HG02623 (cell line): ENCODE measurements around the gene FKBP6.
"Not testable (repeated sequence)": the region's sequence is repeated elsewhere in the genome, so short reads cannot be mapped to it uniquely, and the experiment has no call there.

Experiments used
- ATAC-seq: cut with Tn5 transposase; IDR thresholded peaks from one replicate; pipeline ENCODE4 v1.9.1; 2021; ENCODE audit warnings: moderate library complexity; ENCODE audit not compliant: unreplicated experiment

FKBP6 gene, protein sequence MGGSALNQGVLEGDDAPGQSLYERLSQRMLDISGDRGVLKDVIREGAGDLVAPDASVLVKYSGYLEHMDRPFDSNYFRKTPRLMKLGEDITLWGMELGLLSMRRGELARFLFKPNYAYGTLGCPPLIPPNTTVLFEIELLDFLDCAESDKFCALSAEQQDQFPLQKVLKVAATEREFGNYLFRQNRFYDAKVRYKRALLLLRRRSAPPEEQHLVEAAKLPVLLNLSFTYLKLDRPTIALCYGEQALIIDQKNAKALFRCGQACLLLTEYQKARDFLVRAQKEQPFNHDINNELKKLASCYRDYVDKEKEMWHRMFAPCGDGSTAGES

DNA sequence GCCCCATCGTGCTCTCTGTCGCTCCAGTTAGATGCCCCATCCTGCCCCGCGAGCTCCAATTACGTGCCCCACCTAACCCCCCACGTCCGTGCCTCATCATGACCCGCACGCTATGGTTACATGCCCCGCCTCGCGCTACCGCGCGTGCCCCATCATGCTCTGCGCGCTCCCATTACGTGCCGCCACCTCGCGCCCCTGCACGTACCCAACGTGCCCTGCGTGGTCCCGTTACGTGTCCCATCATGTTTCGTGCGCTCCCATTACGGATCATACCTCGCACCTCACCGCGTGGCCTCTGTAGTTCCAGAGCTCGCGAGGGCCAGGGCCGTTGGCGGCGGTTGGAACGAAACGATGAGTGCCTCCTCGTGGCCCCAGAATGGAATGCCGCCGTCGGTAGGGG lies at the start of gene FKBP6, which contains the start of gene TRIM50:
FKBP6 (plus strand) TSS at position 240 of the 400 bp plus-strand sequence. CDS start 268 bp downstream, outside the sequence.
TRIM50 (minus strand) TSS at position 161 of the 400 bp plus-strand sequence. CDS start 3,295 bp downstream, outside the sequence.
- not testable (repeated sequence) for ATAC-seq

DNA sequence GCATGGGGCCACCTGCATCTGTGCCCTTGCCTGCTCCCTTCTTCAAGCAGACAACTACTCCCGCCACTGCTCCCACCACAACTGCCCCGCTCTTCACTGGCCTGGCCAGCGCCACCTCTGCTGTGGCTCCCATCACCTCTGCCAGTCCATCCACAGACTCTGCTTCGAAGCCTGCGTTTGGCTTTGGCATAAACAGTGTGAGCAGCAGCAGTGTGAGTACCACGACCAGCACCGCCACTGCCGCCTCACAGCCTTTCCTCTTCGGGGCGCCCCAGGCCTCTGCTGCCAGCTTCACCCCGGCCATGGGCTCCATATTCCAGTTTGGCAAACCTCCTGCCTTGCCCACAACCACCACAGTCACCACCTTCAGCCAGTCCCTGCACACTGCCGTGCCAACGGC lies 30.7 kb upstream of the FKBP6 start:
- not testable (repeated sequence) for ATAC-seq

DNA sequence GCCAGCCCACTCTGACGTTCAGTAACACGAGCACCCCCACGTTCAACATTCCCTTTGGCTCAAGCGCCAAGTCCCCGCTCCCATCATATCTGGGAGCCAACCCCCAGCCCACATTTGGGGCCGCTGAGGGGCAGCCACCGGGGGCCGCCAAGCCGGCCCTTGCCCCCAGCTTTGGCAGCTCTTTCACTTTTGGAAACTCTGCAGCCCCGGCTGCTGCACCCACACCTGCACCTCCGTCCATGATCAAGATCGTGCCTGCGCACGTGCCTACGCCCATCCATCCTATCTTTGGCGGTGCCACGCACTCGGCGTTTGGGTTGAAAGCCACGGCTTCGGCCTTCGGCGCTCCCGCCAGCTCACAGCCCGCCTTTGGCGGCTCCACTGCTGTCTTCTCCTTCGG lies 30.3 kb upstream of the FKBP6 start:
- not testable (repeated sequence) for ATAC-seq

DNA sequence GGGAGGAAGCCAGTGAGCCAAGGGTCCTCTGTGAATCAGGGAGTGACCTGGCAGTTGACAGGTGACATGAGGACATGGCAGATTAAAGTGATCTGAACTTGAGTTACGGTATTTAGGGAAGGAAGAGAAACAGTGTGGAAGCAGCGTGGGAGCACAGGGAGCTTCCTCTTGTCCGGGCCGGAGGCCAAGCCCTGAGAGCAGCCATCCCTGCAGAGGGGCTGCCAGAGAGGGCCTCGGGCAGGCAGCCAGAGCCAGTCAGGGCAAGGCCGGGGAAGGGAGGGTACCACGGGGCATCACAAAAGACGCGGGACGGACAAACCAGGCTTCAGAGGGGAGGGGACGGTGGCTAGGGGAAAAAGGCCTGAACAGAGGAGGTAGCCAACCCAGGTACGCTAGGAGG lies 28.1 kb upstream of the FKBP6 start:
- ATAC-seq, result not testable (repeated sequence)

DNA sequence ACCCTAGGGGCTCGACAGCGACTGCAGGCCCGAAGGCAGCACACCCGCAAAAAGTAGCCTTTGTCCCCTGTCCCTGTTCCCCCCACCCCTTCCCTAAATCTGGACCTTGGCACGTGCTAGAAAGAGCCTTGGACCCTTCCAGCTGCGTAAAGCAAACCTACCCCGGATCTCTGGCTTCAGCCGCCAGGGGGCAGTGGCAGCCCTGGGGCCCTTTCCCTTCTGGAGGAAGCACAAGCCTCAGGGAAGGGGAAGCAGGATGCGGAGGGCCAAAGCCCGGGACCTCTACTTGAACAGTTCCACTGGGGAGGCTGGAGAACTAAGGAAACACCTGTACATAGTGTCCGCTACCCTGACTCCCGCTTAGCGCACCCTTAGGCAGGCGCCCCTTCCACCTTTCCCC lies 26.9 kb upstream of the FKBP6 start:
- not testable (repeated sequence) for ATAC-seq

DNA sequence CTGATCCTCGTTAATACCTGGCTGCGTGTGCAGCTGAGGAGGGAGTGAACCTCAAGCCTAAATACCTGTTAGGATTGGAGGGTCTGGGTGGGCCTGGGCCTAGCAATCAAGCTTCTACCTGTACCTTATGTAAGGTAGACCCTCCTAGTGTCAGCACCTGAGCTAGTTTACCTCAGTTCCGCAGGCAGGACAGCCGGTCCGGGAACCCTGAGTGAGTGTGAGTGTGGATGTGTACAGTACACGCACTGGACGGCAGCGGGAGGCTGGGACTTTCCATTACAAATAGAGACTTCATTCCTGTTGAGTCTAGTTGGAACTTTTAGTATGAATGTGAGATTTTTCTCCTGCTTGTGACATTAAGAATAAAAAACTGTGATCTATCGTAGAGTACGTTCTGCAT lies 25.1 kb upstream of the FKBP6 start:
- ATAC-seq, result not testable (repeated sequence)

DNA sequence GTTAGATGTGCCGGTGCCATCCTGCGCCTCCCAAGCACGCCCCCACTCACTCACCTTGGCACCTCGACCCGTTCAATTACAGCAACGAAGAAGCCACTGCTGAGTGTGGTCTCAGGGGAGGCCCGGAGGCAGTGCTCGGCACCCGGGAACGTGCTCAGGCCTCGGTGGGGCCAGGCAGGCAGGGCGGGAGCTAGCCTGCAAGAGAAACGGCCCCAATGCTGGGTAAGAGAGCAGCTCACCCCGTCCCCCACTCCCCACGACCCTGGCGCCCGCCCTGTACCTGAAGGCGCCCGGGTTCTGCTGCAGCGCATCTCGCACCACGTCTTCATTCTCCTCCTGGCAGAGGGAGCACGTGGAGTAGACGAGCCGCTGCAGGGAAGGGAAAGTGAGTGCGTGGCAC lies 24.4 kb upstream of the FKBP6 start:
- ATAC-seq, result no peak

DNA sequence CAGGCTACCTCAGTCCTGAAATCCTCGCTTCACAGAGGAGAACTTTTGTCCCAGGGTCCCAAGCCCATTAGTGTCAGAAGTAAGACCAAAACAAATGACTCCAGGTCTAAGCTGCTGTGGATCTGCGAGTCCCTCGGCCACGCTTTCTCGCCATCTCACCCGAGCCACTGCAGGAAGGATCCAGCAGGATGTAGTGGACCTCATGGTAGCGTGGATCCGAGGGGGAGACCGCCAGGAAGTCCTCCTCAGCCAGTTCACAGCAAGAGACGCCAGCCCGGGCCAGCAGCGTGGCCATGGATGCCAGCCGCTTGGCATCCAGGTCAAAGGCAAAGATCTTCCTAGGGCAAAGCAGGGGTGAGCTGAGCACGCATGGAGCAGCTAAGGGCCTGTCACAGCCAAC lies 23.9 kb upstream of the FKBP6 start:
- ATAC-seq, result no peak

DNA sequence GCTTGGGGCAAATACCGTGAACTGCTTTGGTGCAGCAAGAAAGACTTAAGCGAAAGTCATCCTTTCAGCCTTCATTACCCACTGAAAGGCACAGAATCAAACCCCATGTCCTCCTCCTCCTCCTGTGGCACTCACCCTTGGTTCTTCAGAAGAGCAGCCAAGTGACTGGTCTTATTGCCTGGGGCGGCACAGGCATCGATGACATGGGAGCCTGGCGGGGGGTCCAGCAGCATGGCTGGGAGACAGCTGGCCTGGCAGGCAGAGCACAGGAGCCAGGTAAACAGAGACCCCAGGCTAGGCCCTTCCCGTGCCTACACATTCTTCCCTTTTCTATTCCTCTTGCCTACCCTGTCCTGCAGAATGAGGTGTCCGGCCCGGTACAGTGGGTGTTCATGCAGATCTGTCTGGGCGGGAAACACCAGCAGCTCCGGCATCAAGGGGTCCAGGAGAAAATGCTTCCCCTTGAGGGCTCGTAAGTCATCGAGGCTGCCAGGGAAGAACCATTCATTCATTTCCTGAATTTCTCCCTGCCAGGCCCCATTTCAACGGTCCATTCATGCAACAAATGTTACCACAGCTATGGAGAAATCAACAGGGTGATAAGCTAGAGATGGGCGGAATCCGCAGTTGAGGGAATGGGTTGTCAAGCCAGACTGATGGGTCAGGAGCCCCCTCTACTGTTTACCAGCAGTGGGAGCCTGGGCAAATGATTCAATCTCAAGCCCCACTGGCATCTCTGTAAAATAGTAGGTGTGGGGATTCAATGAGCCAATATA lies 23.2 kb upstream of the FKBP6 start:
- not testable (repeated sequence) for ATAC-seq

DNA sequence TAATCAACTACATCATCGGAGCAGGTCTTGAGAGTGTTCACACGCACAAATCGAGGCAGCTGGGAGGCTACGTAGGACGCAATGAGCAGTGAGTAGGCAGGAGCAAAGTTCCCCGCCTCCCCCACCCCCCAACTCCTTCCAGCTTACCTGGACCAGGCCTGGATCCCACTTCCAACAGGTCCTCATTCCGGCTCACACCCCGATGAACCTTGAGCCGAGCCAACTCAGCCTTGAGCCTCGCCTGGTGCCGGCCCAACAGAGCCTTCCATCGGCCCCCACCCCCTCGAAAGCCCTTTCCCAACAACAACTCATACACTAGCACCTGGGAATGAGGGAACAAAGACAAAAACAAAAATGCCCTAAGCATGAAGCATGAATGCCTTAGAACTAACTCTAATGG lies 20.5 kb upstream of the FKBP6 start:
- no peak for ATAC-seq

DNA sequence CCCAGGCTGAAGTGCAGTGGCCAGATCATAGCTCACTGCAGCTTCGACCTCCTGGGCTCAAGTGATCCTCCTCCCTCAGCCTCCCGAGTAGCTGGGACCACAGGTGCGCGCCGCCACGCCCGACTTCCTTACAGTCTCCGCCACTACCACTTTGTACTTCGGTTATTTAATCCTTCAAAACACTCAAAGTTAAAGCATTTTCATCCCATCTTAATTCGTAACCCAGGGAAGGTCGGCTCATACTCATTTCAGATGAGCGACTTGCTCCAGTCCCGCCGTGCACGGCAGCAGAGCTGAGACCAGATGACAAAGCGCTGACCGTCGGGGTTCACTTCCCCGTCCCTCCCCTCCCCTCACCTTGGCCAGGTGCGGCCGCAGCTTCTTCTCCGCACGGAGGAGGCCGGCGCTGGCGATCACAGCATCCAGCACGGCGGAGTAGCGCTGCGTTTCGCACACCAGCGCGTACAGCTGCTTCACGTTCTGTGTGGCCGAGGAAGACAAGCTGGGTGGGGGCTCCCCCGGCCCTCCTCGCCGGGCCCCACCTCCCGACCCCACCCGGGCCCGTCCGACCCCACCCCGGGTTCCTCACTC lies 19.8 kb upstream of the FKBP6 start:
- ATAC-seq, result peak; percentile 26

DNA sequence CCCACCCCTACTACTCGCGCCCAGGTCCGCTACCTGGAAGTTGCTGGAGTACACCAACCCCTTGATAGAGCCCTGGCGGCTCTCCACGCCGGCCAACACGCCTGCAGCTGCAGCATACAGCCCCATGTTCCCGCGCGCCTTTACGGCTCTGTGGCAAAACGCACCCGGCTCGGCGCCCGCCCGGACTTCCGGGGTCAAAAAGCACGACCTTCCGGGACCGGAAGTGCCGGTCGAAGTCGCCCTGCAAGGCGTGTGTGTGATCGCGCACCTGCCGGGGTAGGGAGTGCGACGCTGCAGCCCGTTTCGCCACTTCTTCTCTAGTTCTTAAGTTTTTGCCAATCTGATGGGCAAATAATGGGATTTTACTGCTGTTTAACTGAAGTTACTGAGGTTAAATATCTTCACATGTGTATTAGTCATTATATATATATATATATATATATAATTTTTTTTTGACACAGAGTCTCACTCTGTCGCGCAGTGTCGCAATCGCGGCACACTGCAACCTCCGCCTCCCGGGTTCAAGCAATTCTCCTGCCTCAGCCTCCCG lies 19.2 kb upstream of the FKBP6 start, which contains the start of gene NSUN5:
NSUN5 (minus strand) TSS at position 162 of the 550 bp plus-strand sequence; CDS start at position 126, 36 bp downstream.
- peak; percentile 84 for ATAC-seq

DNA sequence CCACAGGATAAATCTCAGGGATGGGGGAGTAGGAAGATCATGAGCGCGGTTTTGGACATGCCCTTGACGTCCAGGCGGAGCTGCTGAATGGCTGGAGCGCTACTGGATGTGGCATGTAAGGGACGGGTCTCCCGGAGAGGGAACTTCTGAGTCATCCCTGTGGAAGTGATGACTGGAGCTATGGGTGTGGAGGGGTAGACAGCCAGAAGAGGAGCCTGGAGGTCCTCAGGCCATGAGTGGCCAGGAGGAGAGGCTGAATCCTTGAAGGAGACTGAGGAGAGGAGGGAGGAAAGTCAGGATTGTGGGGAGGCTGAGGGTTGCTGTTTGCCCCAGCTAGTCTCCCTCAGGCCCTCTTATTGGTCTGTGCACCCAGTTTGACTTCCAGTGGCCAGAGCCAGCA lies 16.5 kb upstream of the FKBP6 start:
- not testable (repeated sequence) for ATAC-seq

DNA sequence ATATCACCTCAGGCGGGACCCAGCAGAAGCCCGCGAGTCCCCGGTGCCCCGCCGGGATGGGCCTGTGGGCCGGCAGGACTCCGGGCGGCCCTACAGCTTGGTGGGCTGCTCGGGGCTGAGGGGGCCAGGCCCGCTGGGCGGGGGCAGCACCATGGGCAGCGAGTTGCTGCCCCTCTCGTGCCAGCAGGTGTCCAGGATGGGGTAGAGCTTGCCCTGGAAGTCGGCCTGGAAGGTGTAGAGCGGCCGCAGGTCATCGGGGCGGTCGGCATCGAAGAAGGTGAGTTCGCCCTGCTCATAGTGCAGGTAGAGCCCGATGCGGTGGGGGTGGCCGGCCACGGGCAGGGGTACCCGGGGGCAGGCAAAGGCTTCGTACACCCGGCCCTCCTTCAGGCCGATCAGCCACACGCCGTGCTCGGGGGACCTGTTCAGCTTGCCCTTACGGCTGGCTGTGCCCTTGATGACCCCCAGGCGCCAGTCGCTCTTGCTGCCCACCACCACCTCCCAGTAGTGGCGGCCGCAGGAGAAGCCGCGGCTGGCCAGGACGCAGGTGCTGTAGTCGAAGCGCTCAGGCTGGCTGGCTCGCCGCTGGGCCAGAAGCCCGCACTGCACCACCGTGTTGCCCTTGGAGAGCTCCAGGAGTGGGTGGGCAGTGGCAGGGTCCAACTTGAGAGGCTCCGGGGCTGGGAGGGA lies 15.0 kb upstream of the FKBP6 start:
- no peak for ATAC-seq

DNA sequence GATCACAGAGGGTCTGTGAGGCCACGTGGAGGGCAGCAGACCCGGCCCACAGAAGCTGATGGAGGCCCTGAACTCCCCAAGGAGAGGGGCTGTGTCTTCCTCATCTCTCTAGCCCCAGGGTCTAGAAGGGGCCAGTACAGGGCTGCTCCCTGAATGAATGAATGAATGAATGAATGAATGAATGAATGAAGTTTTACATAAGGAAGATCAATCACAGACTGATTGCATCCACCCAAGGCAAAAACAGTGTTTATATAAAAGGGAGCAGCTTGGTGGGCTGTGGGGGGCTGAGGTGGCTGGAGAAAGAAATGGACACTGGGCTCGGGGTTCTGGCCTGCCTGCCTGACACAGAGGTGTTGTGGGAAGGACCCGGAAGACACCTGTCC lies 14.4 kb upstream of the FKBP6 start:
- ATAC-seq, result no peak

DNA sequence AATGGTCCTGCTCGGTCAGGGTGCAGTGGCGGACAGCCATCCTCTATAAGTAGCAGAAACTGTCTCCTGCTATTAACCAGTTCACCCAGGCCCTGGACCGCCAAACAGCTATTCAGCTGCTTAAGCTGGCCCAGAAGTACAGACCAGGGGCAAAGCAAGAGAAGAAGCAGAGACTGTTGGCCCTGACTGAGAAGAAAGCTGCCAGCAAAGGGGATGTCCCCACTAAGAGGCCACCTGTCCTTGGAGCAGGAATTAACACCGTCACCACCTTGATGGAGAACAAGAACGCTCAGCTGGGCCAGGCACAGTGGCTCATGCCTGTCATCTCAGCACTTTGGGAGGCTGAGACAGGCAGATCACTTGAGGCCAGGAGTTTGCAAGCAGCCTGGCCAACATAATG lies 13.7 kb upstream of the FKBP6 start:
- ATAC-seq, result no peak

DNA sequence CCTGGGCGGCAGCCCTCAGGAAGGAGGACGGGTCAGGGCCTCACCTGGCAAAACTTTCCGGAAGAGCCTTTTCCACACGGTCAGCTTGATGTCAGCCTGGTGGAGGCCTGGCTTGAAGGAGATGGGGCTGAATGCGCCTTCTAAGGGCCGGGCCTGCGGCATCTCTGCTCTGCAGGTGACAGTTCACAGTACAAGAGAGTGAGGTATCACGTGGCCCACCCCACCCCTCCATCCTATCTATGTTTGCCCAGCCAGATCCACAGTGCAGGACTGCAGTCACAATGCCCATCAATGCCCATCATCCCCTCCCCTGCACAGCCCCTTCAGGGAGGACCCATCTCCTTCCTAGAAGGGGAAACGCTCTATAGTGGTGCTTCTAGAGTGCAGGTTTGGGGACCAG lies 11.4 kb upstream of the FKBP6 start:
- ATAC-seq, result no peak

DNA sequence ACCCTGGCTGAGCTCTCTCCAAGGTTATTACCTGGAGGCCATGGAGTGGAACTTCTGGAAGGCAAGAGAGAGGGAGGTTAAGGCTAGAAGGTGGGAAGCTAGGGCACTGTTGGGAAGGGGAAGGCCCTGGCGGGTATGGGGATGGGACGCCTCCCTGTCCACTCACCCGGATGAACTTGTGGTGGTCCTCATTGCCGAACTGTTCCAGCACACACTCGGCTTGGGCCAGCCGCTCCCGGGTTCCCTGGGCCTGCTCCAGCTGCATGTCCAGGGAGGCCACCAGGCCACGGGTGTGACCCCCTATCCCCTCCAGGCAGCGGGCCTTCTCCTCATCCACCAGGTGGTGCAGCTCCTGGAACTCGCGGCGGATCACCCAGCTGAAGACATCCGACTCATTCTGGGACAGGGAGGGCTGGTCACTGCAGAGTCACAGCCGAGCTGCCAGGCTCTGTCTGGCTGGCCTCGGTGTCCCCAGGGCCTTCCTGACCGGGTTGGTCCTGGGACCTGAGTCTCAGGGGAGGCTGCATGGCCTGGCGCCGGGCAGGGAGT lies 9.2 kb upstream of the FKBP6 start:
- ATAC-seq, result not testable (repeated sequence)

DNA sequence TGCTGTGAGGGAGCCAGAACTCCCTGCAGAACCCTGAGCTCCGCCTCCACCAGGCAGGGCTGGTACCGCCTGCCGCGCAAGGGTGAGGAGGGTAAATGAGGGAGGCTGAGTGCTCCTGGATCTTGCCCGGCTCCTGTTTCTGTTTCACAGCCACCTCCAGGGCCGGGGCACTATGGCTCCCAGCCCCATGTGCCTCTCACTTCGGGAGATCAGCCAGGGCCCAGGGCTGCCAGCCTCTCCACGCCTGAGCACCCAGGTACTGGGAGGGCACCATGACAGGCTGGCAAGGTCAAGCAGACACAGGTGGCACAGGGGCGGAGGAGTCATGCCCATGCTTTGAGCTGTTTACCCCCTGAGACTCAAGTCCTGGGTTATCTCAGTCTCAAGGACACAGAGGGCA lies 8.4 kb upstream of the FKBP6 start:
- not testable (repeated sequence) for ATAC-seq

DNA sequence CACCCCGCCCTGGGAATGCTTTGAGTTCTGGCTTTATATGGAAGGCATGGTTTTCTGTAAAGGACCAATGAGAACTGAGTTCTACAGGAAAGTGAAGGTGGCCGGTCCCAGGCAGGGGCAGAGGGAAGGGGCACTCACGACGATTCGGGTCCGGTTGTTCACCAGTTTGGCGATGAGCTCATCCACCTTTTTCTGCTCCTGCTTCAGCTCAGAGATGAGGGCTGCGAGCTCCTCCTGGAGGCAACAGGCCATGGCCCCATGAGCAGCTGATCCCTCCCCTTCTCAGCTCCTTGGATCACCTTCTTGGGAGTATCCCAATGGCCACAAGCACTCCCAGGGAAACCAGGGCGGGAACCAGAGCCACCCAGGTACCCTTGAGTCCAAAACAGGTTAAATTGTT lies 8.0 kb upstream of the FKBP6 start:
- ATAC-seq, result not testable (repeated sequence)
